Karpas-422 (cell line): Measurements from ENCODE around the gene EVC. TPM values are rescaled to one million over a fixed set of nuclear protein-coding genes. Genes with fewer than 3 reads are reported as not detected.
A peak's percentile ranks its signal among the peaks of the same experiment; 100 is the strongest.

Experiments used
- DNase-seq: peaks from one replicate; pipeline ENCODE4 v3.0.0-alpha.2; 2015
- H2AFZ ChIP-seq: fragments of 200-600 bp; sonication (generic); 2 replicates; pipeline ENCODE4 v1.6.1; 2014; ENCODE audit warnings: antibody characterized with exemption, low read length, mixed read lengths
- H3K27ac ChIP-seq: fragments of 200-600 bp; sonication (generic); 2 replicates; pipeline ENCODE4 v1.5.1; 2014; ENCODE audit warnings: mild to moderate bottlenecking, low read length, moderate library complexity
- H3K27me3 ChIP-seq: fragments of 200-600 bp; sonication (generic); 2 replicates; pipeline ENCODE4 v1.6.1; 2014; ENCODE audit warnings: low read length, mixed read lengths
- H3K36me3 ChIP-seq: fragments of 200-600 bp; sonication (generic); 2 replicates; pipeline ENCODE4 v1.6.1; 2014; ENCODE audit warnings: low read length, mixed read lengths; ENCODE audit not compliant: insufficient read depth
- H3K4me1 ChIP-seq: fragments of 200-600 bp; sonication (generic); 2 replicates; pipeline ENCODE4 v1.6.1; 2014; ENCODE audit warnings: mild to moderate bottlenecking, low read length, mixed read lengths
- H3K4me2 ChIP-seq: fragments of 200-600 bp; sonication (generic); 2 replicates; pipeline ENCODE4 v1.6.1; 2014; ENCODE audit warnings: low read length, low read depth, mild to moderate bottlenecking; ENCODE audit not compliant: poor library complexity, severe bottlenecking
- H3K4me3 ChIP-seq: fragments of 200-600 bp; sonication (generic); 2 replicates; pipeline ENCODE4 v1.5.1; 2014; ENCODE audit warnings: mild to moderate bottlenecking, antibody characterized with exemption, low read length, mixed read lengths
- H3K79me2 ChIP-seq: fragments of 200-600 bp; sonication (generic); 2 replicates; pipeline ENCODE4 v1.6.1; 2014; ENCODE audit warnings: mild to moderate bottlenecking, low read length, mixed read lengths
- H3K9ac ChIP-seq: fragments of 200-600 bp; sonication (generic); 2 replicates; pipeline ENCODE4 v1.6.0; 2014; ENCODE audit warnings: low read length
- H3K9me2 ChIP-seq: fragments of 200-600 bp; sonication (generic), shearing (Covaris generic); replicated peaks from 2 replicates; pipeline ENCODE4 v1.6.0; 2014; ENCODE audit warnings: mild to moderate bottlenecking, low read length, moderate library complexity; ENCODE audit not compliant: insufficient read depth
- H3K9me3 ChIP-seq: fragments of 300-700, 200-600 bp; sonication (generic); 2 replicates; pipeline ENCODE4 v1.6.1; 2014; ENCODE audit warnings: low read length, mixed read lengths
- H4K20me1 ChIP-seq: fragments of 200-600 bp; sonication (generic); 2 replicates; pipeline ENCODE4 v1.6.1; 2014; ENCODE audit warnings: mild to moderate bottlenecking, antibody characterized with exemption, low read length, low read depth; ENCODE audit not compliant: insufficient read depth
- total RNA-seq: library from RNA; depleted of rRNA; stranded (reverse); fragments of >200 nt; shearing (Covaris generic); gene quantifications from 2 replicates; pipeline ENCODE4 v1.2.3, GENCODE V29; 2014; ENCODE audit warnings: low replicate concordance

The EVC gene
- total RNA-seq, 1 experiment from 2014 or later, result not detected

DNA sequence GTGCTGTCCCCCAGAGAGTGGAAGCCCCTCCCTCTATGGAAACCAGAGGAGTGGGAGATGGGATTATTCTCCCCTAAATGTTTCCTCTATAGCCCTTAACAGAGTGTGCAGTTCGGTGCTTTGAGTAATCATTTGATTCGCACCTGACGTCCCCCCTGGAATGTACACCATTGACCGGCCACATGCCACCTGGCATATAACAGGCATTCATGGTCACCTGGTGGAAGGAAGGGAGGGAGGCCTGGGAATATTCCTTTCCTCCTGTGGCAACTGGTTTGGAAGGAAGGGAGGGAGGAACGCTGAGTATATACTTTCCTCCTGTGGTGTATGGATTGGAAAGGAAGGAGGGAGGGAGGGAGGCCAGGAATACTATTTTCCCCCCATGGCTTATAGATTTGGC is 104.6 kb downstream of the EVC start:
- Histone ChIP-seq H3K9me2 (no peaks in the 10 kb centered on the region), H3K4me1 (no peaks in the 10 kb centered on the region), H3K4me2 (no peak overlapping the region), H3K9ac (no peak overlapping the region), H3K36me3 (no peaks in the 10 kb centered on the region), H3K4me3 (no peak overlapping the region), H3K27ac (no peak overlapping the region), H3K9me3 (no peaks in the 10 kb centered on the region), H4K20me1 (no peaks in the 10 kb centered on the region), H3K79me2 (no peaks in the 10 kb centered on the region), H2AFZ (no peak overlapping the region), H3K27me3 (no peaks in the 10 kb centered on the region)
- DNase-seq, result no peak

DNA sequence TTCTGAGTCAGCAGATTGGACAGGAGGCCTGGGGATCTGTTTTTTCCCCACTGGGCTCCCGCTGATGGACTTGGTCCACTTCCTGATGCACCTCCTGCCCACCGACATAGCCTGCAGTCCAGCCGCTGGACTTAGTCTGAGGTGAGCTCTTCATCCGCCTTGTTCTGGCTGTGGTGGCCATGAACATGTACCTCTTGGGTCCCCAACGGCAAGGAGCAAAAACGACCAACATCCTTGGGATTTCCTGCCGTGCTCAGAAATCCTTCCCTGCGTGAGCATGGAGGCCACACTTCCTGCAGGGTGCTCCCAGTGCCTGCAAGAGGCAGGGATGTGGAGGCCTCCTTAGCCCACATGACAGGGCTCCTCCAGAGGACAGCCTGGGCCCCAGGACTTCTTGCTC is 105.1 kb downstream of the EVC start:
- Histone ChIP-seq H3K4me1 (no peaks in the 10 kb centered on the region), H3K9me2 (no peaks in the 10 kb centered on the region), H3K9me3 (no peaks in the 10 kb centered on the region), H2AFZ (no peak overlapping the region), H3K79me2 (no peaks in the 10 kb centered on the region), H3K4me2 (no peak overlapping the region), H3K27ac (no peak overlapping the region), H3K27me3 (no peaks in the 10 kb centered on the region), H4K20me1 (no peaks in the 10 kb centered on the region), H3K4me3 (no peak overlapping the region), H3K36me3 (no peaks in the 10 kb centered on the region), H3K9ac (no peak overlapping the region)
- no peak for DNase-seq

DNA sequence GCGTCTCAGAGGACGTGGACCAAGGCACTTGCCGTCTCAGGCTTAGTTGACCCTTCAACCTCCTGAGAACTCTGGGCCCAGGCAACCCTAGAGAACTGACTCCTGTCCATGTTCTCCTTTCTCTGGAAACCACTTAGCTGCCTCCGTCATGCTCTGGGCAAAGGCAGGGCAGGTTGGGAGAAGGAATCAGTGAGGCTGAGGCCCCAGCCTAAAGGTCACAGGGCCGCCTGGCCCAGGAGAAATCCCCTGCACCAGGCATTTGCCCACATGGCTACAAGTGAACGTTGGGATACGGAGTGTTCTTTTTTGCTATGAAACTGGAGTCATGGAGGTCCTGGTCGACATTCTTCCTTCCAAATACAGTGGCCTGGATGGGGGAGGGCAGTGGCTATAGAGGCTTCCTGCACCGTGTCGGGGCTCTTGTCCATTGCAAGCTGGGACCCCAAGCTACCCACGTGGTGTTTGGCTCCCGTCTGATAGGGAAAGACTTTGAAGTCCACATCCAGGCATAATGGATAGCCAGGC is 105.9 kb downstream of the EVC start:
- Histone ChIP-seq H3K27ac (no peak overlapping the region), H3K9ac (no peak overlapping the region), H3K4me3 (no peak overlapping the region), H3K4me2 (no peak overlapping the region), H3K27me3 (no peaks in the 10 kb centered on the region), H3K9me3 (no peaks in the 10 kb centered on the region), H3K9me2 (no peaks in the 10 kb centered on the region), H4K20me1 (no peaks in the 10 kb centered on the region), H3K36me3 (no peaks in the 10 kb centered on the region), H2AFZ (no peak overlapping the region), H3K79me2 (no peaks in the 10 kb centered on the region), H3K4me1 (peaks cover 3% of the 10 kb centered on the region)
- no peak for DNase-seq

- DNase-seq, result peak; percentile 81
Observed at GRCh38 chr4:5821665-5822358, 110.8 kb downstream of the EVC start.

DNA sequence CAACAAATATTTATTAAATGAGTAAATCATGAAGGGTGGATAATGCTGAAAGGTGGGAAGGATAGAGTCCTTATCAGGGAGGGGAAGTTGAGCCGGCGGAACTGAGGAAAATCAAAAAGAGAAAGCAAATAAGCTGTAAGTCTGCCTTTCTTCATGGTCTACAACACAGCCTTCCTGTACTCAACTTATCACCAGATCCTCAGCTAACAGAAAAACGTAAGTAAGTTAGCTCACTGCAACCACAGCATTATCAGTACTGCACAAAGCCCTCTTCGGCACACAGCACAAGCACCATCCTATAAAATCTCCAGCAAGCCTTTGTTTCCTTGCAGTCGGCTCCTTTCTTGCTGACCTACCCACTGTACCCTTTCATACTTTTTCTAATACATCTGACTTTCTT is 111.6 kb downstream of the EVC start:
- Histone ChIP-seq H3K4me2 (peak overlapping the region; percentile 32), H3K79me2 (no peaks in the 10 kb centered on the region), H3K36me3 (no peaks in the 10 kb centered on the region), H3K9ac (no peak overlapping the region), H3K9me2 (no peaks in the 10 kb centered on the region), H3K4me3 (no peak overlapping the region), H3K27ac (peak overlapping the region; percentile 75), H3K9me3 (no peaks in the 10 kb centered on the region), H2AFZ (no peak overlapping the region), H3K4me1 (peaks cover 54% of the 10 kb centered on the region), H4K20me1 (no peaks in the 10 kb centered on the region), H3K27me3 (no peaks in the 10 kb centered on the region)
- DNase-seq, result peak; percentile 57

More at GRCh38 chr4:5821665-5822358, 110.8 kb downstream of the EVC start:
- Histone ChIP-seq H2AFZ (no peak overlapping the region), H3K9me2 (no peaks in the 10 kb centered on the region), H3K4me1 (peaks cover 46% of the 10 kb centered on the region), H3K9me3 (no peaks in the 10 kb centered on the region), H3K79me2 (no peaks in the 10 kb centered on the region), H3K27me3 (no peaks in the 10 kb centered on the region), H3K4me2 (peak overlapping the region; percentile 32), H3K27ac (no peak overlapping the region; the same call in 1 of the 2 replicates), H4K20me1 (no peaks in the 10 kb centered on the region), H3K9ac (no peak overlapping the region), H3K36me3 (no peaks in the 10 kb centered on the region), H3K4me3 (no peak overlapping the region)

DNA sequence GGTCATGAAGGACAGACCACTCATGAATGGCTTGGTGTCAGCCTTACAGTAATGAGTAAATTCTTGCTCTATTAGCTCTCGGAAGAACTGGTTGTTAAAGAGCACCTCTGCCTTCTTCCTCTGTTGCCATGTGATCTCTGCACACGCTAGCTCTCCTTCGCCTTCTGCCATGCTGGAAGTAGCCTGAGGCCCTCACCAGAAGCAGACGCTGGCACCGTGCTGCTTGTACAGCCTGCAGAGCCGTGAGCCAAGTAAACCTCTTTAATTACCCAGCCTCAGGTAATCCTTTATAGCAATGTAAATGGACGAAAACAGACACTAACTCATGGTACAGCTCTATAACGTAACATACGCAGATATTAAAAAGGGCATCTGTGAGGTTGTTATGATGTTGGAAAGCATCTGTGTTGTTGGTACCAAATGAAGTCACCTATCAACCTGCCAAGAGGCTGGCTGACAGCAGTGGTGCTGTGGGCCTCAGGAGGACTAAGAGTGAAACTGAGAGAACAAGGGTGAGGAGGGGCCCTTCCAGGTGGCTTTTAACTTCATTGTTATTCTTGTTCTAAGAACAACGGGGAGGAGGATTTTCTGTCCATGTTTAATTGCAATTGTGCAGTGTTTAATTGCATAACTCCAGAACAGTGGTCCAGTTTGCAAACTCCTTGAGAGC is 112.7 kb downstream of the EVC start:
- no peak overlapping the region for H2AFZ ChIP-seq
- H3K79me2 ChIP-seq, result no peaks in the 10 kb centered on the region
- no peaks in the 10 kb centered on the region for H3K9me2 ChIP-seq
- no peak for DNase-seq
- no peaks in the 10 kb centered on the region for H3K9me3 ChIP-seq
- H3K4me2 ChIP-seq, result peak overlapping the region; percentile 32
- no peaks in the 10 kb centered on the region for H3K36me3 ChIP-seq
- H3K4me1 ChIP-seq, result peaks cover 54% of the 10 kb centered on the region
- no peaks in the 10 kb centered on the region for H3K27me3 ChIP-seq
- H4K20me1 ChIP-seq, result no peaks in the 10 kb centered on the region
- no peak overlapping the region for H3K4me3 ChIP-seq
- H3K9ac ChIP-seq, result no peak overlapping the region
- H3K27ac ChIP-seq, result peak overlapping the region; percentile 75

DNA sequence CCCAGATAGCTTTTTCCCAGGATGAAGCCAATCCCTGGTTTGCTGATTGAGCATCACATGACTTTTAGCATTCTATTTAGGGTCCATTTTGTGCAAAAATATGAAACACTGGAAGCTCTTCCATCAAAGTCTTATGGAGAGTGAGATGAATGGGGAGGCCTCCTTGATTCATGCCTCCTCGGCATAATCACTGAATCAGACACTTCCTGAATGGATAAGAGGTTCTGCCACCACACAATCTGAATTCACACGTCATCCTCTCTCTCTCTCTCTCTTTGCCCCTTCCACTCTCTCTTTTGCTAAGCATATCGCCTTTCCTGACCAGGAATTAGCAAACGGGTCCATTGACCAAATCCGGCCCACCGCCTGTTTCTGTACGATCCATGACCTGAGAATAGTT is 113.2 kb downstream of the EVC start:
- no peak for DNase-seq
- H2AFZ ChIP-seq, result no peak overlapping the region
- H3K27ac ChIP-seq, result peak overlapping the region; percentile 75; the same call in 1 of the 2 replicates
- H3K4me2 ChIP-seq, result peak overlapping the region; percentile 32
- H3K27me3 ChIP-seq, result no peaks in the 10 kb centered on the region
- no peaks in the 10 kb centered on the region for H3K79me2 ChIP-seq
- H3K9ac ChIP-seq, result no peak overlapping the region
- no peaks in the 10 kb centered on the region for H3K9me3 ChIP-seq
- peaks cover 57% of the 10 kb centered on the region for H3K4me1 ChIP-seq
- H3K36me3 ChIP-seq, result no peaks in the 10 kb centered on the region
- H4K20me1 ChIP-seq, result no peaks in the 10 kb centered on the region
- H3K9me2 ChIP-seq, result no peaks in the 10 kb centered on the region
- no peak overlapping the region for H3K4me3 ChIP-seq

- Histone ChIP-seq H3K27ac (no peak overlapping the region), H3K4me1 (peaks cover 61% of the 10 kb centered on the region), H3K36me3 (no peaks in the 10 kb centered on the region), H3K9ac (no peak overlapping the region), H2AFZ (no peak overlapping the region), H3K4me3 (no peak overlapping the region), H3K9me3 (no peaks in the 10 kb centered on the region), H4K20me1 (no peaks in the 10 kb centered on the region), H3K4me2 (no peak overlapping the region), H3K9me2 (no peaks in the 10 kb centered on the region), H3K79me2 (no peaks in the 10 kb centered on the region), H3K27me3 (no peaks in the 10 kb centered on the region)
- peak; percentile 80 for DNase-seq
Observed at GRCh38 chr4:5824635-5825034, 113.6 kb downstream of the EVC start.
